Activated CD8-positive, alpha-beta T cell treated with anti-CD3 and anti-CD28 coated beads for 36 hours (primary cell): ENCODE data around the gene GDF9. TPM values are rescaled to one million over a fixed set of nuclear protein-coding genes. Genes with fewer than 3 reads are reported as not detected.
"Not testable (repeated sequence)": the region's sequence is repeated elsewhere in the genome, so short reads cannot be mapped to it uniquely, and the experiment has no call there.

Experiments
- ATAC-seq: fragments of 200-7000 bp; cut with Tn5 transposase; one replicate; pipeline ENCODE4 v1.10.0; 2021; ENCODE audit warnings: mild to moderate bottlenecking, moderate library complexity
- CTCF ChIA-PET: fragments of 350-600 bp; sonication (Branson Sonifier 250); formaldehyde crosslinking; loops from one replicate; lab custom pipeline; 2021; ENCODE audit warnings: antibody characterized with exemption; lab: Charles Lee
- POLR2A ChIA-PET: fragments of 350-600 bp; sonication (Branson Sonifier 250); formaldehyde crosslinking; loops from one replicate; lab custom pipeline; 2021; ENCODE audit warnings: antibody characterized with exemption; lab: Charles Lee
- DNase-seq: peaks from one replicate; pipeline ENCODE4 v3.0.0-alpha.2; 2020
- H3K27ac Mint-ChIP-seq: one replicate; pipeline ENCODE4 v1.8.0; 2021; ENCODE audit warnings: mild to moderate bottlenecking, mixed read lengths
- H3K27me3 Mint-ChIP-seq: one replicate; pipeline ENCODE4 v1.8.0; 2021; ENCODE audit warnings: mixed read lengths
- H3K36me3 Mint-ChIP-seq: one replicate; pipeline ENCODE4 v1.8.0; 2021; ENCODE audit warnings: low read depth, mixed read lengths
- H3K4me1 Mint-ChIP-seq: one replicate; pipeline ENCODE4 v1.8.0; 2021; ENCODE audit warnings: low read depth, mixed read lengths
- H3K4me3 Mint-ChIP-seq: one replicate; pipeline ENCODE4 v1.8.0; 2021; ENCODE audit warnings: mild to moderate bottlenecking, moderate library complexity, mixed read lengths
- H3K9me3 Mint-ChIP-seq: one replicate; pipeline ENCODE4 v1.8.0; 2021; ENCODE audit warnings: mixed read lengths
- CTCF ChIP-seq: fragments of 200-600 bp; IDR thresholded peaks from one replicate; pipeline ENCODE4 v1.8.0; 2022; ENCODE audit warnings: antibody characterized with exemption, mild to moderate bottlenecking
- intact Hi-C: fragments of 100-400 bp; cut with micrococcal nuclease; formaldehyde crosslinking; loops from one replicate; pipeline ENCODE4 v1.10.0; 2022
- total RNA-seq, 2 experiments: library from RNA; stranded (reverse); gene quantifications; one replicate each; pipeline ENCODE4 v1.2.3, GENCODE V29; 2021

GDF9 gene
- total RNA-seq, 2 experiments from 2014 or later, result 0.90 to 0.94 TPM

GRCh38 chr5:132859889-132860437 lies 6.3 kb downstream of the GDF9 start:
- POLR2A ChIA-PET, result no interaction called here
- no peaks in the 10 kb centered on the region for H3K4me1 Mint-ChIP-seq
- no peak overlapping the region for H3K4me3 Mint-ChIP-seq
- H3K27ac Mint-ChIP-seq, result no peak overlapping the region
- CTCF ChIA-PET, result interaction anchor here (0.9 to 2.4 kb wide), 3 partner anchors 23 to 332 kb away, joined by 3 to 10 read pairs (median 3); partner anchors contain the start of gene SHROOM1
- intact Hi-C loops, result no loop called here
- H3K27me3 Mint-ChIP-seq, result peaks cover 7% of the 10 kb centered on the region
- no peaks in the 10 kb centered on the region for H3K9me3 Mint-ChIP-seq
- no peaks in the 10 kb centered on the region for H3K36me3 Mint-ChIP-seq
- ATAC-seq (no peak), DNase-seq (no peak)
- no peak for TF ChIP-seq CTCF

GRCh38 chr5:132856011-132856410 lies 10.3 kb downstream of the GDF9 start:
- Mint-ChIP-seq H3K27ac (no peak overlapping the region), H3K9me3 (no peaks in the 10 kb centered on the region), H3K4me3 (no peak overlapping the region), H3K4me1 (peaks cover 1% of the 10 kb centered on the region), H3K36me3 (no peaks in the 10 kb centered on the region), H3K27me3 (peaks cover 10% of the 10 kb centered on the region)
- intact Hi-C loops, result no loop called here
- ATAC-seq, result no peak
- TF ChIP-seq CTCF, result no peak
- POLR2A ChIA-PET, result no interaction called here
- CTCF ChIA-PET, result interaction anchor here (1.4 to 2.3 kb wide), 3 partner anchors 10 to 27 kb away, joined by 4 to 8 read pairs (median 5); partner anchors contain the start of genes GDF9 and UQCRQ
- no peak for DNase-seq

- H3K4me1 Mint-ChIP-seq, H3K36me3 Mint-ChIP-seq, ATAC-seq, H3K9me3 Mint-ChIP-seq, DNase-seq, H3K27ac Mint-ChIP-seq, intact Hi-C loops, H3K4me3 Mint-ChIP-seq: not testable (repeated sequence)
- ChIA-PET POLR2A (interaction anchor here (1.6 kb wide), 1 partner anchor 11 kb away, joined by 5 read pairs; no protein-coding TSS in a partner anchor), CTCF (interaction anchor here (1.1 to 1.9 kb wide), 6 partner anchors 10 to 108 kb away, joined by 3 to 5 read pairs (median 4); partner anchors contain the start of genes CCNI2, GDF9, SHROOM1 and UQCRQ)
- H3K27me3 Mint-ChIP-seq, result peaks cover 10% of the 10 kb centered on the region
These were observed 11.3 kb downstream of the GDF9 start for GRCh38 chr5:132854992-132855391.

GRCh38 chr5:132854301-132854700 lies 12.0 kb downstream of the GDF9 start:
- CTCF ChIA-PET, result interaction anchor here (0.7 to 1.9 kb wide), 9 partner anchors 9 to 107 kb away, joined by 3 to 6 read pairs (median 4); partner anchors contain the start of genes CCNI2, GDF9, SHROOM1 and UQCRQ
- intact Hi-C loops, result no loop called here
- Mint-ChIP-seq H3K36me3 (no peaks in the 10 kb centered on the region), H3K9me3 (no peaks in the 10 kb centered on the region), H3K4me3 (no peak overlapping the region), H3K27ac (no peak overlapping the region), H3K4me1 (peaks cover 1% of the 10 kb centered on the region), H3K27me3 (peaks cover 10% of the 10 kb centered on the region)
- no peak for ATAC-seq
- DNase-seq, result no peak
- POLR2A ChIA-PET, result interaction anchor here (1.6 kb wide), 1 partner anchor 11 kb away, joined by 5 read pairs; no protein-coding TSS in a partner anchor
- no peak for TF ChIP-seq CTCF

GRCh38 chr5:132853790-132854189 lies 12.5 kb downstream of the GDF9 start:
- Mint-ChIP-seq H3K27ac (no peak overlapping the region), H3K4me1 (peaks cover 3% of the 10 kb centered on the region), H3K4me3 (no peak overlapping the region), H3K9me3 (no peaks in the 10 kb centered on the region), H3K27me3 (peaks cover 10% of the 10 kb centered on the region), H3K36me3 (no peaks in the 10 kb centered on the region)
- ATAC-seq, result no peak
- CTCF ChIA-PET, result interaction anchor here (0.7 to 1.9 kb wide), 8 partner anchors 8 to 107 kb away, joined by 3 to 6 read pairs (median 4); partner anchors contain the start of genes CCNI2, GDF9, SHROOM1 and UQCRQ
- POLR2A ChIA-PET, result interaction anchor here (1.6 kb wide), 1 partner anchor 12 kb away, joined by 5 read pairs; no protein-coding TSS in a partner anchor
- no peak for DNase-seq
- intact Hi-C loops, result no loop called here
- no peak for TF ChIP-seq CTCF
